Sigmoid colon (tissue), 7 donors: ENCODE measurements around the gene MERTK. TPM values are rescaled to one million over a fixed set of nuclear protein-coding genes. Genes with fewer than 3 reads are reported as not detected.
"Not testable (repeated sequence)": the region's sequence is repeated elsewhere in the genome, so short reads cannot be mapped to it uniquely, and the experiment has no call there.

Experiments
- DNase-seq: peaks from one replicate; pipeline ENCODE4 v3.0.0-alpha.2; 2019
- H3K27ac ChIP-seq, 4 donors: fragments of 200-600 bp; sonication (generic); one replicate each; pipeline ENCODE4 v1.5.1; 2016 to 2019; ENCODE audit warnings: mild to moderate bottlenecking in 1 of 4
- H3K27me3 ChIP-seq, 3 donors: fragments of 200-600 bp; sonication (generic); one replicate each; pipeline ENCODE4 v1.5.1; 2019; ENCODE audit warnings: mild to moderate bottlenecking in 1 of 3
- H3K36me3 ChIP-seq, 4 donors: fragments of 200-600 bp; sonication (generic); one replicate each; pipeline ENCODE4 v1.5.1; 2016 to 2019
- H3K4me1 ChIP-seq, 4 donors: fragments of 200-600 bp; sonication (generic); one replicate each; pipeline ENCODE4 v1.5.1; 2017 to 2019
- H3K4me3 ChIP-seq, 4 donors: fragments of 200-600 bp; sonication (generic); one replicate each; pipeline ENCODE4 v1.5.1; 2017 to 2019; ENCODE audit warnings: mild to moderate bottlenecking in 2 of 4, moderate library complexity in 1 of 4
- H3K9me3 ChIP-seq, 4 donors: fragments of 200-600 bp in 3 of 4; sonication (generic) in 3 of 4; one replicate each; pipeline versions ENCODE4 v1.5.1 to v1.6.1; 2013 to 2019
- CTCF ChIP-seq, 4 experiments: fragments of 450-650 bp in 3 of 4; fragments of 200-600 bp in 1 of 4; IDR thresholded peaks; one replicate each; pipeline ENCODE4 v1.5.1; 2016 to 2019; ENCODE audit warnings: antibody characterized with exemption in 4 of 4, mild to moderate bottlenecking in 3 of 4, moderate library complexity in 2 of 4
- EP300 ChIP-seq, 4 donors: sonication (generic); formaldehyde crosslinking; IDR thresholded peaks; one replicate each; pipeline ENCODE4 v1.6.1; 2017; ENCODE audit warnings: antibody characterized with exemption in 4 of 4
- POLR2A ChIP-seq, 2 donors: fragments of 450-650 bp; IDR thresholded peaks; one replicate each; pipeline ENCODE4 v1.6.1; 2016; ENCODE audit warnings: antibody characterized with exemption in 2 of 2, mild to moderate bottlenecking in 2 of 2, moderate library complexity in 2 of 2
- POLR2AphosphoS5 ChIP-seq, 4 donors: sonication (generic); formaldehyde crosslinking; IDR thresholded peaks; one replicate each; pipeline ENCODE4 v1.6.1; 2017; ENCODE audit warnings: antibody characterized with exemption in 4 of 4
- WGBS, 2 donors: extraction: QIAGEN DNeasy Blood & Tissue Kit; methylation state at CpG; one replicate each; pipeline ENCODE4 v1.1.7; 2013; 5-methylcytosine and 5-hydroxymethylcytosine counted together
- intact Hi-C: fragments of 100-400 bp; cut with DNase I; formaldehyde crosslinking; loops from one replicate; pipeline ENCODE4 v1.15.1; 2023
- polyA plus RNA-seq, 3 donors: library from polyadenylated mRNA; stranded (reverse); fragments of 200-250 nt; gene quantifications; one replicate each; pipeline ENCODE4 v1.2.3, GENCODE V29; 2013
- total RNA-seq, 4 donors: library from RNA; depleted of rRNA; stranded (reverse); fragments of >200 nt; gene quantifications; one replicate each; pipeline ENCODE4 v1.1.0, GENCODE V29; 2016
- donor health status: healthy with polysubstance abuse.
- donor health status: Bipolar disorder and iron deficiency.
- donor health status: healthy.

Gene MERTK
- total and polyA plus RNA-seq, 7 donors = 2.4 to 31.6 (median 14.4) TPM

- intact Hi-C loops = no loop called here
- 86 to 91% methylated on average over 2 of the region's 2 CpGs for WGBS, 2 donors
- no peak overlapping the region for H3K27ac ChIP-seq
- no peaks in the 10 kb centered on the region for H3K27me3 ChIP-seq
- H3K4me3 ChIP-seq = no peak overlapping the region
- no peaks in the 10 kb centered on the region for H3K9me3 ChIP-seq
- TF ChIP-seq CTCF (IDR thresholded peaks at IDR 0.05) (no peak), POLR2AphosphoS5 (IDR thresholded peaks at IDR 0.05) (no peak), EP300 (IDR thresholded peaks at IDR 0.05) (no peak), POLR2A (IDR thresholded peaks at IDR 0.05) (no peak)
- no peak for DNase-seq
- H3K36me3 ChIP-seq = peaks cover 0 to 19% (median 0%) of the 10 kb centered on the region in 4 donors
- H3K4me1 ChIP-seq = no peaks in the 10 kb centered on the region
Measured at GRCh38 chr2:111927723-111928122, 29.3 kb downstream of the MERTK start.

GRCh38 chr2:111930409-111930808 is 32.0 kb downstream of the MERTK start:
- WGBS, 2 donors = 88 to 92% methylated on average over 6 of the region's 6 CpGs
- H3K36me3 ChIP-seq = peaks cover 0 to 19% (median 0%) of the 10 kb centered on the region in 4 donors
- intact Hi-C loops = no loop called here
- H3K27me3 ChIP-seq = no peaks in the 10 kb centered on the region
- no peak for DNase-seq
- H3K27ac ChIP-seq = no peak overlapping the region
- H3K4me3 ChIP-seq = no peak overlapping the region
- H3K4me1 ChIP-seq = no peaks in the 10 kb centered on the region
- H3K9me3 ChIP-seq = no peaks in the 10 kb centered on the region
- TF ChIP-seq CTCF (IDR thresholded peaks at IDR 0.05) (no peak), POLR2A (IDR thresholded peaks at IDR 0.05) (no peak), EP300 (IDR thresholded peaks at IDR 0.05) (no peak), POLR2AphosphoS5 (IDR thresholded peaks at IDR 0.05) (no peak)

- Histone ChIP-seq H3K27ac (no peak overlapping the region), H3K27me3 (no peaks in the 10 kb centered on the region), H3K4me1 (no peaks in the 10 kb centered on the region), H3K9me3 (no peaks in the 10 kb centered on the region), H3K4me3 (no peak overlapping the region), H3K36me3 (peaks cover 0 to 19% (median 0%) of the 10 kb centered on the region in 4 donors)
- intact Hi-C loops = no loop called here
- 51 to 62% methylated on average over 2 of the region's 2 CpGs for WGBS, 2 donors
- DNase-seq = no peak
- no peak for TF ChIP-seq EP300 (IDR thresholded peaks at IDR 0.05)
- TF ChIP-seq POLR2A (IDR thresholded peaks at IDR 0.05) = no peak
- no peak for TF ChIP-seq CTCF (IDR thresholded peaks at IDR 0.05)
- no peak for TF ChIP-seq POLR2AphosphoS5 (IDR thresholded peaks at IDR 0.05)
Measured at GRCh38 chr2:111930875-111931274, 32.5 kb downstream of the MERTK start.

- Histone ChIP-seq H3K27ac (no peak overlapping the region), H3K9me3 (no peaks in the 10 kb centered on the region), H3K4me3 (no peak overlapping the region), H3K4me1 (no peaks in the 10 kb centered on the region), H3K36me3 (peaks cover 0 to 19% (median 0%) of the 10 kb centered on the region in 4 donors), H3K27me3 (no peaks in the 10 kb centered on the region)
- intact Hi-C loops = no loop called here
- DNase-seq = no peak
- WGBS, 2 donors = 94% methylated on average over 4 of the region's 4 CpGs
- TF ChIP-seq EP300 (IDR thresholded peaks at IDR 0.05) = no peak
- no peak for TF ChIP-seq CTCF (IDR thresholded peaks at IDR 0.05)
- TF ChIP-seq POLR2A (IDR thresholded peaks at IDR 0.05) = no peak
- TF ChIP-seq POLR2AphosphoS5 (IDR thresholded peaks at IDR 0.05) = no peak
Measured at GRCh38 chr2:111932841-111933291, 34.5 kb downstream of the MERTK start.

GRCh38 chr2:111933900-111934299 is 35.5 kb downstream of the MERTK start:
- H3K9me3 ChIP-seq, intact Hi-C loops, H3K4me3 ChIP-seq, DNase-seq, H3K27ac ChIP-seq, H3K27me3 ChIP-seq, H3K4me1 ChIP-seq: not testable (repeated sequence)
- H3K36me3 ChIP-seq = peaks cover 0 to 17% (median 0%) of the 10 kb centered on the region in 4 donors
- 87 to 88% methylated on average over 4 of the region's 4 CpGs for WGBS, 2 donors
